ENCODE measurements around the gene RECK.

RECK gene

GRCh38 chr9:36166168-36166927 is 129.6 kb downstream of the RECK start:
- peak overlapping the region; percentile 35 for H3K4me3 ChIP-seq (ENCODE audit: low read depth, low read length)
- DNase-seq (ENCODE audit: low read depth): peak; percentile 46

GRCh38 chr9:36169166-36169565 is 132.5 kb downstream of the RECK start, which contains the start of gene CCIN:
Gene CCIN, plus strand, starts transcription at chr9:36169388. Its CDS starts 115 bp downstream, at chr9:36169503.
- DNase-seq (ENCODE audit: low read depth): no peak
- no peak within 1 kb of the TSS for H3K4me3 ChIP-seq (ENCODE audit: low read depth, low read length)
- TF ChIP-seq, protein P1, sequence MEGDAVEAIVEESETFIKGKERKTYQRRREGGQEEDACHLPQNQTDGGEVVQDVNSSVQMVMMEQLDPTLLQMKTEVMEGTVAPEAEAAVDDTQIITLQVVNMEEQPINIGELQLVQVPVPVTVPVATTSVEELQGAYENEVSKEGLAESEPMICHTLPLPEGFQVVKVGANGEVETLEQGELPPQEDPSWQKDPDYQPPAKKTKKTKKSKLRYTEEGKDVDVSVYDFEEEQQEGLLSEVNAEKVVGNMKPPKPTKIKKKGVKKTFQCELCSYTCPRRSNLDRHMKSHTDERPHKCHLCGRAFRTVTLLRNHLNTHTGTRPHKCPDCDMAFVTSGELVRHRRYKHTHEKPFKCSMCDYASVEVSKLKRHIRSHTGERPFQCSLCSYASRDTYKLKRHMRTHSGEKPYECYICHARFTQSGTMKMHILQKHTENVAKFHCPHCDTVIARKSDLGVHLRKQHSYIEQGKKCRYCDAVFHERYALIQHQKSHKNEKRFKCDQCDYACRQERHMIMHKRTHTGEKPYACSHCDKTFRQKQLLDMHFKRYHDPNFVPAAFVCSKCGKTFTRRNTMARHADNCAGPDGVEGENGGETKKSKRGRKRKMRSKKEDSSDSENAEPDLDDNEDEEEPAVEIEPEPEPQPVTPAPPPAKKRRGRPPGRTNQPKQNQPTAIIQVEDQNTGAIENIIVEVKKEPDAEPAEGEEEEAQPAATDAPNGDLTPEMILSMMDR (IDR thresholded peaks at IDR 0.05; ENCODE audit: control insufficient read depth, extremely low read depth, insufficient read depth): no peak

More at GRCh38 chr9:36166168-36166927, 129.6 kb downstream of the RECK start:
- TF ChIP-seq, protein P1 (IDR thresholded peaks at IDR 0.05; ENCODE audit: control insufficient read depth, extremely low read depth, insufficient read depth): peak; percentile 94

- no peak for DNase-seq (ENCODE audit: low read depth)
- TF ChIP-seq, protein P1 (IDR thresholded peaks at IDR 0.05; ENCODE audit: control insufficient read depth, extremely low read depth, insufficient read depth): no peak
- no peak overlapping the region for H3K4me3 ChIP-seq (ENCODE audit: low read depth, low read length)
Measured at GRCh38 chr9:36169708-36170107, 133.0 kb downstream of the RECK start.

DNA sequence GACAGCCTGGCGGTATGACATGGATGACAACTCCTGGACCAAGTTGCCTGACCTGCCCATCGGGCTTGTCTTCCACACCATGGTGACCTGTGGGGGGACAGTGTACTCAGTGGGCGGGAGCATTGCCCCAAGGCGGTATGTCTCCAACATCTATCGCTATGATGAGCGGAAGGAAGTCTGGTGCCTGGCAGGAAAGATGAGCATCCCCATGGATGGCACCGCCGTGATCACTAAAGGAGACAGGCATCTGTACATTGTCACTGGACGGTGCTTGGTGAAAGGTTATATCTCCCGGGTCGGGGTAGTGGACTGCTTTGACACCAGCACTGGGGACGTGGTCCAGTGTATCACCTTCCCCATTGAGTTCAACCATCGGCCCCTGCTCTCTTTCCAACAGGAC is 133.8 kb downstream of the RECK start:
- DNase-seq (ENCODE audit: low read depth): no peak
- TF ChIP-seq, protein P1 (IDR thresholded peaks at IDR 0.05; ENCODE audit: control insufficient read depth, extremely low read depth, insufficient read depth): no peak
- no peak overlapping the region for H3K4me3 ChIP-seq (ENCODE audit: low read depth, low read length)

GRCh38 chr9:36173861-36174260 is 137.1 kb downstream of the RECK start:
- no peak overlapping the region for H3K4me3 ChIP-seq (ENCODE audit: low read depth, low read length)
- no peak for DNase-seq (ENCODE audit: low read depth)
- TF ChIP-seq, protein P1 (IDR thresholded peaks at IDR 0.05; ENCODE audit: control insufficient read depth, extremely low read depth, insufficient read depth): no peak

Data from LNCaP clone FGC (cell line).